Ascending aorta (tissue), 2 donors: ENCODE data around the gene LILRA1. TPM values are rescaled to one million over a fixed set of nuclear protein-coding genes. Genes with fewer than 3 reads are reported as not detected.

Experiments used
- DNase-seq, 2 donors: peaks; one replicate each; pipeline ENCODE4 v3.0.0-alpha.2; 2019; ENCODE audit warnings: low spot score in 2 of 2
- H3K27ac ChIP-seq, 2 donors: fragments of 200-600 bp; sonication (generic); one replicate each; pipeline ENCODE4 v1.5.1; 2016 to 2017; ENCODE audit warnings: mild to moderate bottlenecking in 1 of 2
- H3K27me3 ChIP-seq: fragments of 200-600 bp; sonication (generic); one replicate; pipeline ENCODE4 v1.5.1; 2017
- H3K36me3 ChIP-seq, 2 donors: fragments of 200-600 bp; sonication (generic); one replicate each; pipeline ENCODE4 v1.5.1; 2016
- H3K4me1 ChIP-seq, 2 donors: fragments of 200-600 bp; sonication (generic); one replicate each; pipeline ENCODE4 v1.5.1; 2016 to 2017; ENCODE audit warnings: mild to moderate bottlenecking in 1 of 2
- H3K4me3 ChIP-seq, 2 donors: fragments of 200-600 bp; sonication (generic); one replicate each; pipeline ENCODE4 v1.5.1; 2016 to 2017; ENCODE audit warnings: mild to moderate bottlenecking in 1 of 2
- H3K9me3 ChIP-seq, 2 donors: fragments of 200-600 bp; sonication (generic); one replicate each; pipeline ENCODE4 v1.5.1; 2016
- CTCF ChIP-seq, 3 experiments: fragments of 200-600 bp in 2 of 3; fragments of 450-650 bp in 1 of 3; sonication (generic) in 2 of 3; IDR thresholded peaks; one replicate each; pipeline ENCODE4 v1.5.1; 2016 to 2019; ENCODE audit warnings: antibody characterized with exemption in 3 of 3, mild to moderate bottlenecking in 1 of 3, moderate library complexity in 1 of 3
- intact Hi-C: fragments of 100-400 bp; cut with DNase I; formaldehyde crosslinking; loops from one replicate; pipeline ENCODE4 v1.15.1; 2023
- total RNA-seq: library from RNA; depleted of rRNA; stranded (reverse); fragments of >200 nt; gene quantifications from one replicate; pipeline ENCODE4 v1.1.0, GENCODE V29; 2016

LILRA1 gene
- total RNA-seq, 1 donor from 2014 or later = not detected

GRCh38 chr19:54608205-54608604, 14.8 kb downstream of the LILRA1 start:
- no peak for TF ChIP-seq CTCF (IDR thresholded peaks at IDR 0.05)
- Histone ChIP-seq H3K27me3 (no peaks in the 10 kb centered on the region), H3K27ac (no peak overlapping the region), H3K4me3 (no peak overlapping the region), H3K9me3 (peaks cover 0 to 3% of the 10 kb centered on the region in 2 donors), H3K4me1 (no peaks in the 10 kb centered on the region), H3K36me3 (no peaks in the 10 kb centered on the region)
- intact Hi-C loops = no loop called here
- DNase-seq = no peak

GRCh38 chr19:54608792-54609191, 15.4 kb downstream of the LILRA1 start:
- H3K27ac ChIP-seq = no peak overlapping the region
- no peaks in the 10 kb centered on the region for H3K4me1 ChIP-seq
- no peaks in the 10 kb centered on the region for H3K27me3 ChIP-seq
- H3K9me3 ChIP-seq = peaks cover 0 to 3% of the 10 kb centered on the region in 2 donors
- no peak overlapping the region for H3K4me3 ChIP-seq
- H3K36me3 ChIP-seq = no peaks in the 10 kb centered on the region
- no peak for DNase-seq
- intact Hi-C loops = no loop called here
- no peak for TF ChIP-seq CTCF (IDR thresholded peaks at IDR 0.05)

GRCh38 chr19:54609356-54609791, 15.9 kb downstream of the LILRA1 start:
- intact Hi-C loops = no loop called here
- DNase-seq = no peak
- H3K9me3 ChIP-seq = peaks cover 0 to 3% of the 10 kb centered on the region in 2 donors

GRCh38 chr19:54612428-54612827, 19.0 kb downstream of the LILRA1 start:
- H3K4me1 ChIP-seq = no peaks in the 10 kb centered on the region
- H3K27ac ChIP-seq = no peak overlapping the region
- no peak for DNase-seq
- no peaks in the 10 kb centered on the region for H3K36me3 ChIP-seq
- peaks cover 0 to 3% of the 10 kb centered on the region in 2 donors for H3K9me3 ChIP-seq
- intact Hi-C loops = no loop called here
- no peak overlapping the region for H3K4me3 ChIP-seq
- no peaks in the 10 kb centered on the region for H3K27me3 ChIP-seq
- no peak for TF ChIP-seq CTCF (IDR thresholded peaks at IDR 0.05)

More at GRCh38 chr19:54609356-54609791, 15.9 kb downstream of the LILRA1 start:
- Histone ChIP-seq H3K27me3 (no peaks in the 10 kb centered on the region), H3K27ac (no peak overlapping the region), H3K36me3 (no peaks in the 10 kb centered on the region), H3K4me3 (no peak overlapping the region), H3K4me1 (no peaks in the 10 kb centered on the region)
- no peak for TF ChIP-seq CTCF (IDR thresholded peaks at IDR 0.05)

- no peaks in the 10 kb centered on the region for H3K4me1 ChIP-seq
- no peak for DNase-seq
- H3K9me3 ChIP-seq = peaks cover 0 to 3% of the 10 kb centered on the region in 2 donors
- intact Hi-C loops = no loop called here
- H3K27me3 ChIP-seq = no peaks in the 10 kb centered on the region
- no peak overlapping the region for H3K27ac ChIP-seq
- no peak for TF ChIP-seq CTCF (IDR thresholded peaks at IDR 0.05)
- no peaks in the 10 kb centered on the region for H3K36me3 ChIP-seq
- H3K4me3 ChIP-seq = no peak overlapping the region
These were observed 21.3 kb downstream of the LILRA1 start for GRCh38 chr19:54614726-54615125.

- Histone ChIP-seq H3K27ac (no peak overlapping the region), H3K9me3 (no peaks in the 10 kb centered on the region), H3K4me3 (no peak overlapping the region), H3K27me3 (no peaks in the 10 kb centered on the region), H3K4me1 (no peaks in the 10 kb centered on the region), H3K36me3 (no peaks in the 10 kb centered on the region)
- intact Hi-C loops = no loop called here
- TF ChIP-seq CTCF (IDR thresholded peaks at IDR 0.05) = no peak
- DNase-seq = no peak
These were observed 22.6 kb downstream of the LILRA1 start for GRCh38 chr19:54616057-54616456.
